HFFc6 (cell line): ENCODE results near the gene NDUFS3. TPM values are rescaled to one million over a fixed set of nuclear protein-coding genes. Genes with fewer than 3 reads are reported as not detected.
"Not testable (repeated sequence)": the region's sequence is repeated elsewhere in the genome, so short reads cannot be mapped to it uniquely, and the experiment has no call there.

Source experiments
- DNase-seq: peaks from one replicate; pipeline ENCODE4 v3.0.0-alpha.2; 2018
- H3K27ac Mint-ChIP-seq: 2 replicates; pipeline ENCODE4 v1.8.0; 2020; ENCODE audit warnings: mild to moderate bottlenecking, mixed read lengths
- H3K27me3 Mint-ChIP-seq: 2 replicates; pipeline ENCODE4 v1.8.0; 2021; ENCODE audit warnings: mild to moderate bottlenecking, moderate library complexity, mixed read lengths; ENCODE audit not compliant: insufficient read depth
- H3K36me3 Mint-ChIP-seq: 2 replicates; pipeline ENCODE4 v1.8.0; 2021; ENCODE audit warnings: low read depth, mixed read lengths
- H3K4me1 Mint-ChIP-seq: 2 replicates; pipeline ENCODE4 v1.8.0; 2020; ENCODE audit warnings: low read depth, mixed read lengths
- H3K4me3 Mint-ChIP-seq: 2 replicates; pipeline ENCODE4 v1.8.0; 2020; ENCODE audit warnings: mild to moderate bottlenecking, moderate library complexity, mixed read lengths
- H3K9me3 Mint-ChIP-seq: 2 replicates; pipeline ENCODE4 v1.8.0; 2020; ENCODE audit warnings: mild to moderate bottlenecking, mixed read lengths
- CTCF ChIP-seq: fragments of 200-600 bp; sonication (generic); IDR thresholded peaks from 2 replicates; pipeline ENCODE4 v1.5.0; 2021; ENCODE audit warnings: antibody characterized with exemption, mild to moderate bottlenecking
- total RNA-seq, 6 experiments: library from RNA; stranded (reverse); fragmentation: NEBNext Ultra II Directional; extraction: Animal tissue kit (Norgen Biotek cat#: 25700); gene quantifications; 2 replicates in 1 of 6; 3 replicates in 5 of 6; pipeline ENCODE4 v1.2.3, GENCODE V29; 2021

The NDUFS3 gene
- total RNA-seq, 6 experiments from 2014 or later, result 97.0 to 105 (median 99.8) TPM

GRCh38 chr11:47552566-47553405 lies 26.1 kb upstream of the NDUFS3 start, which contains the start of gene CELF1:
Gene CELF1, minus strand, starts transcription at chr11:47553132. Its CDS starts 53,609 bp downstream, at chr11:47499523.
- no peaks in the 10 kb centered on the region for H3K9me3 Mint-ChIP-seq
- peak within 1 kb of the TSS; percentile 97 for H3K27ac Mint-ChIP-seq
- peak; percentile 96 for TF ChIP-seq CTCF
- peak; percentile 79 for DNase-seq
- peaks cover 44% of the 10 kb centered on the region for H3K4me1 Mint-ChIP-seq
- peaks cover 24% of the 10 kb centered on the region for H3K36me3 Mint-ChIP-seq
- peak within 1 kb of the TSS; percentile 99 for H3K4me3 Mint-ChIP-seq
- no peaks in the 10 kb centered on the region for H3K27me3 Mint-ChIP-seq

DNA sequence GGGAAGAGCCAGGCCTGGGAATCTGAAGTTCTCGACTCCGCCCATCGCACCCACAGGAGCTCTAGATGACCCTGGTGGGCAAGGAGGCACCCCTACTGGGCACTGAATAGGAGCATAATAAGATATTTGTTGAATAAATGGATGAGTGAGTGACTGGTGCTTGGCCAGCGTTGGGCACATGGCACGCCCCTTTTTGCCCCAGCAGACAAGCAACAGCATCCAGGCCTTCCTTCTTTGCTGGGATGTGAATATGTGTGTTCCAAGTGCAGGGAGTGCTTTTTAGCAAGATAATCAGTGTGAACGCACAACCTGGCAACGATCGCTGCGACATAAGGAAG lies 25.5 kb upstream of the NDUFS3 start:
- H3K4me3 Mint-ChIP-seq, result peak overlapping the region; percentile 99
- peak; percentile 36 for DNase-seq
- H3K27ac Mint-ChIP-seq, result peak overlapping the region; percentile 58
- peaks cover 24% of the 10 kb centered on the region for H3K36me3 Mint-ChIP-seq
- no peak; the same call in none of the 2 replicates for TF ChIP-seq CTCF
- H3K9me3 Mint-ChIP-seq, result no peaks in the 10 kb centered on the region
- H3K4me1 Mint-ChIP-seq, result peaks cover 40% of the 10 kb centered on the region
- H3K27me3 Mint-ChIP-seq, result no peaks in the 10 kb centered on the region

- not testable (repeated sequence) for DNase-seq, H3K27me3 Mint-ChIP-seq, H3K27ac Mint-ChIP-seq, H3K9me3 Mint-ChIP-seq, H3K4me3 Mint-ChIP-seq, H3K36me3 Mint-ChIP-seq
- peaks cover 19% of the 10 kb centered on the region for H3K4me1 Mint-ChIP-seq
These were observed 21.9 kb upstream of the NDUFS3 start for GRCh38 chr11:47557004-47557403.

- Mint-ChIP-seq H3K27ac (no peak overlapping the region), H3K4me3 (no peak overlapping the region), H3K9me3 (no peaks in the 10 kb centered on the region), H3K27me3 (no peaks in the 10 kb centered on the region), H3K36me3 (no peaks in the 10 kb centered on the region), H3K4me1 (peaks cover 13% of the 10 kb centered on the region)
- no peak for TF ChIP-seq CTCF
- no peak for DNase-seq
These were observed 20.2 kb upstream of the NDUFS3 start for GRCh38 chr11:47558695-47559094.

DNA sequence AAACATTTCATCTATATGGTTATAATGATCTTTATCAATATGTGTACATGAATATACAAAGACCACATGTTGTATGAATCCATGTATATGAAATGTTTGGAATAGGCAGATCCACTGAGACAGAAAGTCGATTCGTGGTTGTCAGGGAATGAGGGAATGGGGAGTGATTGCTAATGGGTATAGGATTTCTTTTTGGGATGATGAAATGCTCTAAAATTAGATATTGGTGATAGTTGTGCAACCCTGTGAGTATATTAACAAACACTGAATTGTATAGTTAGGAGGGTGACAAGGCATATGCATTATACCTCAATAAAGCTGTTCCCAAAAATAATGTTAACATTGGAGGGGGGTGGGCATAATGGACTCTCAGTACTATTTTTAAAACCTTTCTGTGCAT lies 18.4 kb upstream of the NDUFS3 start:
- Mint-ChIP-seq H3K36me3 (no peaks in the 10 kb centered on the region), H3K9me3 (no peaks in the 10 kb centered on the region), H3K27ac (no peak overlapping the region), H3K4me3 (no peak overlapping the region), H3K4me1 (peaks cover 7% of the 10 kb centered on the region; the same call in 1 of the 2 replicates), H3K27me3 (no peaks in the 10 kb centered on the region; the same call in 1 of the 2 replicates)
- no peak for TF ChIP-seq CTCF
- DNase-seq, result no peak

- not testable (repeated sequence) for H3K4me3 Mint-ChIP-seq, H3K27ac Mint-ChIP-seq, H3K9me3 Mint-ChIP-seq, DNase-seq, H3K36me3 Mint-ChIP-seq, H3K27me3 Mint-ChIP-seq
- peaks cover 14% of the 10 kb centered on the region for H3K4me1 Mint-ChIP-seq
These were observed 16.5 kb upstream of the NDUFS3 start for GRCh38 chr11:47562393-47562792.

DNA sequence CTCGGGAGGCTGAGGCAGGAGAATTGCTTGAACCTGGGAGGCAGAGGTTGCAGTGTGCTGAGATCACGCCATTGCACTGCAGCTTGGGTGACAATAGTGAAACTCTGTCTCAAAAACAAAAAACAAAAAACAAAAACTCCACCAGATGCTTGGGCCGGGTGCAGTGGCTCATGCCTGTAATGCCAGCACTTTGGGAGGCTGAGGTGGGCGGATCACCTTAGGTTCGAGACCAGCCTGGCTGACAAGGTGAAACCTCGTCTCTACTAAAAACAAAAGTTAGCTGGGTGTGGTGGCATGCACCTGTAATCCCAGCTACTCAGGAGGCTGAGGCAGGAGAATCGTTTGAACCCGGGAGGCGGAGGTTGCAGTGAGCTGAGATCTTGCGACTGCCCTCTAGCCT lies 14.5 kb upstream of the NDUFS3 start:
- peaks cover 14% of the 10 kb centered on the region for H3K4me1 Mint-ChIP-seq

More for the DNA sequence above, 14.5 kb upstream of the NDUFS3 start:
- not testable (repeated sequence) for DNase-seq, H3K27me3 Mint-ChIP-seq, H3K9me3 Mint-ChIP-seq, H3K27ac Mint-ChIP-seq, H3K36me3 Mint-ChIP-seq, H3K4me3 Mint-ChIP-seq
